ENCODE data around the gene POLR3E.
A peak's percentile ranks its signal among the peaks of the same experiment; 100 is the strongest.
"Not testable (repeated sequence)": the region's sequence is repeated elsewhere in the genome, so short reads cannot be mapped to it uniquely, and the experiment has no call there.

The POLR3E gene

DNA sequence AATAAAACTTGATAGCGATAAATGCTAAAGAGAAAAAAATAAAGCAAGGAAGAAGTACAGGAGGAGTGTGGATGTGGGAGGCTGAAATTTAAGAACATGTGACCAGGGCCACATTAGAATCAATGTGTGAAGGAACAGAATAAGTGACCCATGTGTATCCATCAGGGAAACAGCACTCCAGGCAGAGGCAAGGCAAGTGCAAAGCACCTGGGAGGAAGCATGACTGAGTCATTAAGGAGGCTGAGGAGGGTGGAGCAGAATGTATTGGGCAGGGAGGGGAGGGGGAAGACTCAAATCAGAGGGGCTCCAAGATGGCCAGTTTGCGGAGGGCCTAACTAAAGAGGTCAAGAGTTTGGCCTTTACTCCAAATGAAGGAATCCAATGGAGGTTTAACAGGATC, 69.2 kb downstream of the POLR3E start:
- DNase-seq (ENCODE audit: low spot score), result no peak

DNA sequence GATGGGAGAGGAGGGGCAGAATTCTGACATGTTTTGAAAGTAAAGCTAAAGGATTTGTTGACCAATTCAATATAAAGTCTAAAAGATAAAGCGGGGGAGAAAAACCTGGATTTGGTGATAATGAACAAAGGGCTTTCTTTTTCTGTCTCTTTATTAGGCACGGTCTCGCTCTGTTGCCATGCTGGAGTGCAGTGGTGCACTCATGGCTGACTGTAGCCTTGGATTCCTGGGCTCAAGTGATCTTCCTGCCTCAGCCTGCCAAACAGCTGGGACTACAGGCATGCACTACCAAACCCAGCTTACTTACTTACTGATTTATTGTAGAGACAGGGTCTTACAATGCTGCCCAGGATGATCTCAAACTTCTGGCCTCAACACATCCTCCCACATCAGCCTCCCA, 69.7 kb downstream of the POLR3E start:
- DNase-seq (ENCODE audit: low spot score), result no peak

DNA sequence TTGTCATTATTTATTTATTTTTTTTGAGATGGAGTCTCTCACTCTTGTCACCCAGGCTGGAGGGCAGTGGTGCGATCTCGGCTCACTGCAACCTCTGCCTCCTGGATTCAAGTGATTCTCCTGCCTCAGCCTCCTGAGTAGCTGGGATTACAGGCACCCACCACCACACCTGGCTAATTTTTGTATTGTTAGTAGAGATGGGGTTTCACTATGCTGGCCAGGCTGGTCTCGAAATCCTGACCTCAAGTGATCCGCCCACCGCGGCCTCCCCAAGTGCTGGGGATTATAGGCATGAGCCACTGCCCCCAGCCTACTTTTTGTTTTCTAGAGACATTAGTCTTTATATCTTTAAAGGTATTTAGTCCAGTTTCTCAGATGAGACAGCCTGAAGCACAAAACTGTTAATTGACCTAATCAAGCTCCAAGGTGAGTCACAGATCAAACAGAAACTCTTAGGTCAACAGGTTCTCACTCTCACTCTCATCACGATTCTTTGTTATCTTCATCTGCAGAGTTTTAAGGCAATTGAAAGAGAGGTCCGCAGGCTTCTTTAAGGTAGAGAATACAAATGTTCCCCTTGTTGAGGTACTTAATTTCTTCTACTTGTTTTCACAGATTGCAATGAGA, 71.1 kb downstream of the POLR3E start:
- not testable (repeated sequence) for DNase-seq (ENCODE audit: low spot score)

DNA sequence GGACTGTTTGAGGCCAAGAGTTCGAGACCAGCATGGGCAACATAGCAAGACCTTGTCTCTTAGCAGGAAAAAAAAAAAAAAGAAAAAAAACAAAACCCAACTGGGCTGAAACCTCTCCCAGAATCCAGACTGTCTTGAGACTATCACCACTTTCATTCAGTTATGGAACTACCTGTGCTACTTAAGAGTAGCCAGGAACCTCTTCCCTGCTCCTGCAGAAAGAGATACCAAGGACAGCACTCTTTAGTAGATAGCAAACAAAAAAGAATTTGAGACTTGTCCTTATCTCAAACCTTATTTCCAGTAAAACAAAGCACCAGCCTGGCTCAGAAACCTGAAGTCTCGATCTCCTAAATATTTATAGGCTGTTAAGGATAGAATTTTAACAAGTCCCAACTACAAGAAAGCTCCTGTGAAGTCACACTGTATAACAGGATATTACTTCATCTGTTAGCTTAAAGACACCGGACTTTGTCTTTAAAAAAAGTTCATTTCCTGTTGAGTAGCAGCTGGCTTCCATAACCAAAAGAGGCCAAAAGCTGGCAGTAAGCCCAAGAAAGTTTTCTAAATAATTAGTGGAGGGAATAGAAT, 72.1 kb downstream of the POLR3E start:
- no peak for DNase-seq (ENCODE audit: low spot score)

DNA sequence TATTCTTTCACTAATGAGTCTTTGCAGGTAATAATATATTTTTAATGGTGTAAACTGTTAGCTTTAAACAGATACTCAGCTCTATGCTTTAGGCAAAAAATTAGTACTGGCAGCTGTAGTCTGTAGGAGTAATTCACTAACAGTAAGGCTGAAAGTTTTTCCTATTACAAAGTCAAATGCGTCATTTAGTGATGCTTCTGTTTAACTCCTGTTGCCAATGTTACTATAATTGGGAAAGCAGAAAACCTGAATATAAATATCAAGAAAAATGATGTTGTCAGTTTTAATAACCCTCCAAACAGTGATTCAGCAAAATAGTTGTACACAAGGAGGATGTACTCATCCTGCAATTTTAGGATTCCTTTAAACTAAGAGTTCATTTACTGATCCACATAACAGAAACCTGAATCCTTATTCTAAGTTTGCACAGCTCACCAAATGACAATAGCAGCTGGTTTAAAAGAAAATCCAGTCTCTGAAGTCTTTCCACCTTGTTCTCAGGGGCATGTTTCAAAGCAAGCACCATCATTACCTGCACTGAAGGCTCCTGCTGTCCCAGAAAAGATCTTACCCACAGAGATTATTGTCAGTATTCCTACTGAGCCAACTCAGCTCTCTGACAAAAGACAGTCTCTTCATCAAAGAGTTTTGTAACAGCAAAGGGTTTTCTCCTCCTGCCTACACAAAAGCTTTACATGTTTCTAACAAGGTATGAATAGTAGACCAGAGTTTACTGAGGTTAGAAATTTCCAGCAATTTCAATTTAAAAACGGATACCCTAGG, 73.0 kb downstream of the POLR3E start:
- no peak for DNase-seq (ENCODE audit: low spot score)

DNA sequence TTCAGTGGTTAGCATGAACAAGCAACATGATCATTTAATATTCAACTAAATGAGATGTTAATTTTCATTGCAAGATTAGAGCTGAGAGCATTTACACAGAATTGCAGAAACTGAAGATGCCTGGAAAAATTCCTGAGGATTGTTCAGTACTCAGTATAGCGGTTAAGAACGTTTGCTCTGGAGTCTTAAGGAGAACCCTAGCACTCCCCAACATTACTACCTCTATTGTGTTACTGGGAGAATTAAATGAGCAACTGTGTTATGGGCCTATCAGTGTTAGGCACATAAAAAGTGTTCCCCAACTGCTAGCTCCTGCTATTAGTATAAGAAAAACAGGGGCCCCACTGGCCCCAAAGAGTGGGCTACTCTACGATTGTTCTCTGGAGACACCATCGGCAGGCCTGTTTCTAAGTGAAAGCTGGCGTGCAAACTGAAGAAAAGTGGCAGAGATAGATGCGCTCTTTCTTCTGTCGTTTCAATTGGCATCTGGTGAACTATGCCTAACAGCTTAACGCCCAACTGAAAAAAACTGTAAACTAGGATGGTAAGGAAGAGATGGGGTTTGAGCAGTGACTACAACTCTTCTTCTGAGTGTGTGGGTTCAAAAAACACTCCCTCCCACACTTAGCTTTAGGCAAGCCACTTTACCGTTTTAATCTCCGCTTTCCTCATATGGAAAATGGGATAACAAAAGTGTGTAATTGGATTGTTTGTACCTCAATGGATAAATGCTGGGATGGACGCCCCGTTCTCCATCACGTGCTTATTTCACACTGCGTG, 75.9 kb downstream of the POLR3E start:
- DNase-seq (ENCODE audit: low spot score), result no peak

DNA sequence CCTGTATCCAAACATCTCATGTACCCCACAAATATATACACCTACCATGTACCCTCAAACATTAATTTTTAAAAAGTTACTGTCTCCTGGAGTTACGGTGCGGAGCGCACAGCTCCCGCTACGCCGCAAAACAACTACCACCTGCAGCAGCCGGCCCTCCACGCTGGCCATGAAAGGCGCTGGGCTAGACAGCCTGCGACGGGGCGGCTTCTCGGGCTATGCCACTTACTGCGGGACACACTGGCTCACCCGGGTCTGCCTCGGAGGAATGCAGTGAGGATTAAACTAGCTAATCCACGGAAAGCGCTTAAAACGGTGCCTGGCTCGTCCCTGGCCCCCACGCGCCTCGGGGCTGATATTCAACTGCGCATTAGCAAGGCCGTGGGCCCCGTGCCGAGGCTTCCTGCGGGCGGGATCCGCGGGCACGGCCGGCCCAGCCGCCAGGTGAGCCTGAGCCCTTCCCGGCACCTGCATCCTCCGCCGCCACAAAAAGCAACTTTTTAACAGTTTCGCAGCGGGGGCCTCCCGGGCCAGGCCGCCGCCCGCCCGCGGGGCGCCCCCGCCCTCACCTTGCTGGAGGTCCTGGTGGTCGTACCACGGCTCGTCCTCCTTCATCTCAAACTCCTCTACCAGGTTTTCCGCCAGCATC, 76.6 kb downstream of the POLR3E start:
- no peak for DNase-seq (ENCODE audit: low spot score)

DNA sequence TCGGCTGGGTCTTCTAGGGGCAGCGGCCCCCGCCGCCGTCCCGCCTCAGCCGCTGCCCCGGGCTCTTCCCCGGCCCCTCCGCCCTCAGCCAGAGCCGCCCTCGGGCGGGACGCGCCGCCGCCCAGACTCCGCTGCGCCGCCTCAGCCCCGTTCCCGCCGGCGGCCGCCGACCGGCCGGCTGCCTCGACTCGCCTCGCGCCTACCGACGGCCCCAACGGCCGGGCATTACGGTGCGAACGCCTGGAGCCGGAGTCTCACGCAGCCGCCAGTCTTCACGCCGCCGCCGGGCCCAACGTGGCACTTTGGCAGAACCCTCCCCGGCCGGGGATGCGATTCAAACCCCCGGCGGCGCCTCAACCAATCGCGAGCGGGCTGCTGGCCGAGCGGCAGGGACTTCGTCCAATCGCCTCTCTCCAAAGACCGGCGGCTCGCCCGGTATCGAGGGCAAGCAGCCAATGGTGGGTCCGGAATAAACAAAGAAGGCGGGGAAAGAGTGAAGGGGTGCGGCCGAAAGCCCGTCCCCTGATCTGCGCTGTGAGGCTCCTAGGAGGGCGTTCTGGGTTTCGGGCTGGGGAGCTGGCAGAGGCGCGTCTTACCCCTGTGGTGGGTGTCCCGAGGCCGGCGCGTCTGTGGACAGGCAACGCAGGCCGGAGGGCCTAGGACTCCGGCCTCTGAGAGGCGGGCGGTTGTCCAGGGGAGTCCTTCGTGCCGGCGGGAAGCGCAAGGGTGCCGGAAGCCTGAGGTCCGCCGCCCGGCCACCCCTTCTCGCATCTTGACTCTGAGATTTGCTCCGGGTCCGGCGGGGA, 77.3 kb downstream of the POLR3E start, which contains the start of gene CDR2:
TSS of gene CDR2 (minus strand) at position 309 of the 806 bp plus-strand sequence. CDS start 310 bp downstream, outside the sequence.
- DNase-seq (ENCODE audit: low spot score), result peak; percentile 99

DNA sequence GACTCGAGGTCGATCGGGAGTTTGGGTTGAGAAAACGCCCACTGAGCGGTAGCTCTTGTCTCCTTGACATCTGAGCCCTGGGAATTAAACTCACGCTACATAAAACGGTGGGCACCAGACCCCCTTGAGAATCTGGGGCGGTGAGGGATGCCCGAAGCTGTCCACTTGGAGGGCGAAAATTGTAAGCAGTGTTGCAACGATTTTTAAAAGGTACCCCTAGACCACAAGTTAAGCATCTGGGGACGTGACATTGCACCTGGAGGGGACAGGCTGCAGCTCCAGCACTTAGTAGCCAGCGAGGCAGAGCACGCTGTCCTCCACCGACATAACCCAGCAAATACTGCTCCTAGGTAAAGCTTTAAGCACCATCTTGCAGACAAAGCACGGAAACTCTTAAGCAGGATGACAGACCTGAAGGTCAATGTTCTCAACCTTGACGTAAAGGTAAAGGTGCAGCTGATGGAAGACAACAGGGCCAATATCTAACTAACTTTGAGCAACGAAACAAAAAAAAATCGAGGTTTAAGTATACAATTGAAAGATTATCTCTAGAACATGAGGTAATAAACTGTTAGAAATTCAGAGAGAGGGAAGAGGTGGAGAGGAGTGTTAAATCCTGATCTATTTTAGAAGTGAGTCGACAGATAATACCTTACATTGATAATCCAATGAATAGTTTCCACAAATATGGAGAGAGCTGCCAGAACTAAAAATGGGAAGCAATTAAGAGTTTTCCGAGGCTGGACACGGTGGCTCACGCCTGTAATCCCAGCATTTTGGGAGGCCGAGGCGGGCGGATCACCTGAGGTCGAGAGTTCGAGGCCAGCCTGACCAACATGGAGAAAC, 78.1 kb downstream of the POLR3E start:
- no peak for DNase-seq (ENCODE audit: low spot score)

DNA sequence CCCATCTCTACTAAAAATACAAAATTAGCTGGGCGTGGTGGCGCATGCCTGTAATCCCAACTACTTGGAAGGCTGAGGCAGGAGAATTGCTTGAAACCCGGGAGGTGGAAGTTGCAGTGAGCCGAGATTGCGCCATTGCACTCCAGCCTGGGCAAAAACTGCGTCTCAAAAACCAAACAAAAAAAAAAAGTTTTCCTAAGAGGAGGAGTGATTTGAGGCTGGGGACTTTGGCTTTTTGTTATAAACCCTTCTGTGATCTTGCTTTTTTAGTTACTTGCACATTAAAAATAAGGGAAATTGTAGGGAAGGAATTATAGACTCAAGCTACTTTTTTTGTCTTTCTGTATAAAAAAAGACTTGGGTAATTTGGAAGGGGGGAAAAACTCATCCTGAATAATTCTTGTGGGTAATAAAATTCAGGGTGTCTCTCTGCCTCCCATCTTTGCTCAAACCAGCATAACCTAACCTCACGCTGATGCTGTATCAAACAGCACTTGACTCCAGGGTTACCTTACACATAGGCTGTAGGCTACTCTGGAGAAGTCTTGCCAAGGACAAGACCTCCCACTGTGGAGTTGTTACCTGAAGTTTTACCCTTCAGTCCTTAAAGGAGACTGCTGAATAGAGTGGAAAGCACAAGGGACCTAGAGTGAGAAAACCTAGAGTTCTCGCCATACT, 78.9 kb downstream of the POLR3E start:
- DNase-seq (ENCODE audit: low spot score), result no peak

DNA sequence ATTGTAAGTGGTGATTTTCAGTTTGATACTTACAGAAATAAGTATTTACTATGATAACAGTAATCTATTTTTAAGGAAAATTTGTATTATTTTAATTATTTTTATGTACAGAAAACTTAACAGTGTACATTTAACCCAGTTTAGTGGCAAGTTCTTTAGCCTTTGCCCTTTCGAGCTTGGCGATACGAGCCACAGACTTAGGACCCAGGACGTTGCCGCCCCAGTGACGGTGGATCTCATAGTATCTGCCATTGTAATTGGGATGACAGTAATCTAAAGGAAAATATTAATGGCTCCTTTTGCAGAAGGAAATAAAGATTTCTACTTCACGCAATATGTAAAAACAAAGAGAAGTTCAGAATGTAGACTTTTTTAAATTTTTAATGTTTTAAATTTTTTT, 82.4 kb downstream of the POLR3E start:
- no peak for DNase-seq (ENCODE audit: low spot score)

DNA sequence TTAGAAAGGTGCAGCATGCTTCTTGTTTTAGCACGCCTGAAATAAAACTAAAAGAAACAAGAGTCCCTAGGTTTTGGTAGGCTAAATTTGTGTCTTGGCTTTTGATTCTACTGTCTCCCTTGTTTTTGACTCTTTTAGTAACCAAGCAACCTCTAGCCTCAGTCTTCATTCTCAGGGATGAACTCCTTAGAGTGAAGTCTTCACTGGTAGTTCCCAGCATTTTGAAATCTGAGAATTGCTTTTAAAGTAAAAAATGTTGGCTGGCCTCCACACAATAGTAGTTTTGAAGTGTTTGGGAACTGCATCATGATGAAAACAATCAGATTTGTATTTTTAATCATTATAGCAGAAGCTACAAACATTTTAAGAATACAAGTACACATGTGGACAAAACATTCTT, 83.3 kb downstream of the POLR3E start:
- no peak for DNase-seq (ENCODE audit: low spot score)

DNA sequence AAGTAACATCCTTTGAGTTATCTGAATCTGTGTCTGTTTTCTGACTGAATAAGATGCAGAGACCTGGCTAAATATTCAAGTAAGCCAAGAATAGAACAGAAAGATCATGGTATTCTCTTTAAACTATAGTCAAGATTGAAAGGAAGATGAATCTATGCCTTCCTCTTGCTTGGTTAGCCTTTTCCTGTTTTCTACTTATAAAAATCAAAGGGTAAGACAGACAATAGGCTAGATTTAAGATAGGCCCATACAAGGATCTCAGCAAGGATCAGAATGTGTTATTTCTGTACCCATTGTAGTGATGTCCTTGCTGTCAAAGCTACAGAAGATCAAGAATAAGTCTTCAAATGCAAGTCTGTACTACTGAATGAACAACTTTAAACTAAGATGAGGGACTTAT, 84.2 kb downstream of the POLR3E start:
- DNase-seq (ENCODE audit: low spot score), result no peak

DNA sequence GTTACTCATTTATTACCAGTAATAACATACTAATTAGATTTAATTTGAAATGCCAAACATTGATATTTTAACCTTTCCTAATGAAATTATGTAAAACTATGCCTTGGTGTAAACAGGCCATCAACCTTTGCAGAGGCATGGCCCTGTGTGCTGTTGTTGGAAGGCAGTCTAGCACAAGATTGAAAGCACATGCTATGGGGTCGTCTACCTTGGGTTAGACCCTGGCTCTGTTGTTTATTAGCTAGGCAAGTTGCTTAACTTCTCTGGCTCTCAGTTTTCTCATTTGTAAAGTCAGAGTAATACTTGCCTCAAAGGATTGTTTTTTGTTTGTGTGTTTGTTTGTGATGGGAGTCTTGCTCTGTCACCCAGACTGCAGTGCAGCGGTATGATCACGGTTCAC, 86.6 kb downstream of the POLR3E start:
- DNase-seq (ENCODE audit: low spot score), result no peak

Data from HuH-7 (cell line).